Calu3 (cell line): ENCODE measurements around the gene GPR151. TPM values are rescaled to one million over a fixed set of nuclear protein-coding genes. Genes with fewer than 3 reads are reported as not detected.

Experiments used
- Bru-seq: library from RNA; stranded (reverse); fragments of 400-500 nt; gene quantifications from one replicate; lab custom pipeline; 2021; lab: Mats Ljungman, UMichigan
- BruChase-seq, 2 experiments: library from RNA; stranded (reverse); fragments of 400-500 nt; gene quantifications; one replicate each; lab custom pipeline; 2021; lab: Mats Ljungman, UMichigan
- BruUV-seq: library from RNA; stranded (reverse); fragments of 400-500 nt; replicated peaks from 2 replicates; lab custom pipeline; 2021; lab: Mats Ljungman, UMichigan
- CTCF ChIA-PET: fragments of 300-600 bp; sonication (Branson Sonifier 250); formaldehyde crosslinking; loops from one replicate; lab custom pipeline; 2022; ENCODE audit warnings: antibody characterized with exemption; lab: Charles Lee
- DNase-seq: peaks from one replicate; pipeline ENCODE4 v3.0.0; 2022
- H3K27ac Mint-ChIP-seq: one replicate; pipeline ENCODE4 v1.8.0; 2022; ENCODE audit warnings: mixed read lengths; ENCODE audit not compliant: unreplicated experiment
- H3K27me3 Mint-ChIP-seq: one replicate; pipeline ENCODE4 v1.8.0; 2022; ENCODE audit warnings: mixed read lengths; ENCODE audit not compliant: unreplicated experiment
- H3K36me3 Mint-ChIP-seq: one replicate; pipeline ENCODE4 v1.8.0; 2022; ENCODE audit warnings: mild to moderate bottlenecking, moderate library complexity, mixed read lengths; ENCODE audit not compliant: insufficient read depth, unreplicated experiment
- H3K4me1 Mint-ChIP-seq: one replicate; pipeline ENCODE4 v1.8.0; 2022; ENCODE audit warnings: mild to moderate bottlenecking, low read depth, mixed read lengths; ENCODE audit not compliant: unreplicated experiment
- H3K4me3 Mint-ChIP-seq: one replicate; pipeline ENCODE4 v1.8.0; 2022; ENCODE audit warnings: mild to moderate bottlenecking, low read depth, moderate library complexity, mixed read lengths; ENCODE audit not compliant: unreplicated experiment
- H3K9me3 Mint-ChIP-seq: one replicate; pipeline ENCODE4 v1.8.0; 2022; ENCODE audit warnings: low read depth, mixed read lengths; ENCODE audit not compliant: unreplicated experiment
- intact Hi-C: fragments of 100-400 bp; cut with micrococcal nuclease; formaldehyde crosslinking; loops from one replicate; pipeline ENCODE4 v1.10.0; 2022; ENCODE audit not compliant: unreplicated experiment
- long read RNA-seq: library from polyadenylated mRNA; stranded (forward); transcript quantifications from one replicate; pipeline ENCODE4 v2.0.0, GENCODE V29; 2022
- total RNA-seq: library from RNA; stranded (reverse); gene quantifications from 2 replicates; pipeline ENCODE4 v1.2.3, GENCODE V29; 2022
- TF ChIP-seq, protein P1 (sequence below): fragments of 200-600 bp; IDR thresholded peaks from one replicate; pipeline ENCODE4 v1.8.0; 2022; ENCODE audit warnings: antibody characterized with exemption; ENCODE audit not compliant: unreplicated experiment

Gene GPR151
- total RNA-seq, result not detected in 2 replicates
- not detected for Bru-seq, nascent RNA
- not detected for BruChase-seq, experiment 1, labeled RNA remaining after a 6-hour chase
- not detected for BruChase-seq, experiment 2, labeled RNA remaining after a 2-hour chase
- long read RNA-seq, result 0 reads

DNA sequence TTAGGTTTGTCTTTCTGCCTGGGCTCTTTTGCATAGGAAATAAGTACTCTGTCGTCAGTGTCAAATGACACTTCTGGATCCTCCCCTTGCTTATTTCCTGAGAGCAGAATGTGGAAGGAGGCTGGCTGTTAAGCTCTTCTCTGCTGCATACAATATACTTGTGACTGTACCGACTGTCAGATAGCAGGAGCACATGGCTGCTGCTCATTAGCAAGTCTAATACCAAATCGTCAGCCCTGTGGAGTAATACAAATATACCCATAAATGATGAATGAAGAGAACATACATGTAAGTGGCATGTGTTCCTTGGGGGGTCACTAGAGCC, at the start of gene GPR151:
Gene GPR151 (minus strand): TSS at position 40 of the 325 bp plus-strand sequence. CDS start 77 bp downstream, outside the sequence.
- intact Hi-C loops, result no loop called here
- Mint-ChIP-seq H3K27me3 (no peaks in the 10 kb centered on the region), H3K4me3 (no peak within 1 kb of the TSS), H3K27ac (no peak within 1 kb of the TSS), H3K4me1 (peaks cover 9% of the 10 kb centered on the region), H3K9me3 (no peaks in the 10 kb centered on the region), H3K36me3 (peaks cover 10% of the 10 kb centered on the region)
- no peak for DNase-seq
- no TSS peak for BruUV-seq
- TF ChIP-seq, protein P1, sequence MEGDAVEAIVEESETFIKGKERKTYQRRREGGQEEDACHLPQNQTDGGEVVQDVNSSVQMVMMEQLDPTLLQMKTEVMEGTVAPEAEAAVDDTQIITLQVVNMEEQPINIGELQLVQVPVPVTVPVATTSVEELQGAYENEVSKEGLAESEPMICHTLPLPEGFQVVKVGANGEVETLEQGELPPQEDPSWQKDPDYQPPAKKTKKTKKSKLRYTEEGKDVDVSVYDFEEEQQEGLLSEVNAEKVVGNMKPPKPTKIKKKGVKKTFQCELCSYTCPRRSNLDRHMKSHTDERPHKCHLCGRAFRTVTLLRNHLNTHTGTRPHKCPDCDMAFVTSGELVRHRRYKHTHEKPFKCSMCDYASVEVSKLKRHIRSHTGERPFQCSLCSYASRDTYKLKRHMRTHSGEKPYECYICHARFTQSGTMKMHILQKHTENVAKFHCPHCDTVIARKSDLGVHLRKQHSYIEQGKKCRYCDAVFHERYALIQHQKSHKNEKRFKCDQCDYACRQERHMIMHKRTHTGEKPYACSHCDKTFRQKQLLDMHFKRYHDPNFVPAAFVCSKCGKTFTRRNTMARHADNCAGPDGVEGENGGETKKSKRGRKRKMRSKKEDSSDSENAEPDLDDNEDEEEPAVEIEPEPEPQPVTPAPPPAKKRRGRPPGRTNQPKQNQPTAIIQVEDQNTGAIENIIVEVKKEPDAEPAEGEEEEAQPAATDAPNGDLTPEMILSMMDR, result no peak
- CTCF ChIA-PET, result no interaction called here

DNA sequence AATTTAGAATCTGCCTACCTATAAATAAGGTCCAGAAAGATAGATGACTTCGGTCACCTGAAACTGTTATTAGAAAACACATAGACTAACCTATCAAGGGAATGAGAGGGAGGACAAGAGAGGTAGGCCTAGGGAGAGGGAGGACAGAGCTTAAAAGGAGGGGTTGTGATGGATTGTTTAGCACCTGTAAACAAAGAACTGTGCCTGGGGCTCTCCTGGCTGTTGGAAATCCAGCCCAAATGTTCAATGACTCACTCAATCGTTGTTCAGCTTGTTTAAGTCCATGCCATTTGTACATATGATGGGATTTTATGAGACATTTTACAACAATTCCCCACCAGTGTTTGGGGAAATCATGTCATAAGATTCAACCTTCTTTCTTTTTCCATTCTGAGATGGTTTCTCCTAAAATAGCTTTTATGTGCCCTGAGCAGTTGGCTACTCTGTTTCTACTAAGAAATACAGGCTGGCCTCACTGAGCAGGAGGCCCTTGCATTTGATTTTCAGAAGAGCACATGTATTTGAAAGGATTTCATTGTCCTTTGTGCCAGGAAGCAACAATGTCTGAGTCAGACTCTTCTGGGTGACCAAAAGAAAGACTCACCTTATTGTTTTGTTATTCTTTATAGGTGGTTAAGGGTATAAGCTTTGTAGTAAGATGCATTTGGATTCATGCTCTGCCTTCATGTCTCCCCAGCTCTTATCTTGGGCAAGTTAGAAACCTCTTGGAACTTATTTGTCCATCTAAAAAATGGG, 48.2 kb upstream of the GPR151 start:
- H3K4me3 Mint-ChIP-seq, result no peak overlapping the region
- H3K27me3 Mint-ChIP-seq, result no peaks in the 10 kb centered on the region
- H3K9me3 Mint-ChIP-seq, result no peaks in the 10 kb centered on the region
- H3K36me3 Mint-ChIP-seq, result no peaks in the 10 kb centered on the region
- CTCF ChIA-PET, result interaction anchor here (1.0 to 1.6 kb wide), 4 partner anchors 13 to 625 kb away, joined by 3 to 7 read pairs (median 4); no protein-coding TSS in a partner anchor
- no TSS peak for BruUV-seq
- peaks cover 25% of the 10 kb centered on the region for H3K4me1 Mint-ChIP-seq
- peak overlapping the region; percentile 8 for H3K27ac Mint-ChIP-seq
- TF ChIP-seq, protein P1, result no peak
- peak; percentile 12 for DNase-seq
- intact Hi-C loops, result no loop called here

DNA sequence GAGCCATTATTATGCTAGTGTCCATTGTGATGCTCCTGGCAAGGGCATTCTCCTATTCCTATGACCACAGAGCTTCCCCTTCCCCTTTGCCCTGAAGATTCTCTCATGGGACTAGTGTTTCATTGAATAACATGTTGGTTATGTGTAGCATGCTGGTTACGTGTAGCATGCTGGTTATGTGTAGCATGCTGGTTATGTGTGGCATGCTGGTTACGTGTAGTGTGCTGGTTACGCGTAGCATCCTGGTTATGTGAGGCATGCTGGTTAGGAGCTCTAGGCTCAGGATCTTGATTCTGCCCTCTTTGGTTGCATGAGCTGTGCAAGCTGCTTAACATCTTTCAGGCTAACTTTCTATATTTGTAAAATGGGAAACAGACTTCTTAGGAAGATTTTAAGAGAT, 46.5 kb upstream of the GPR151 start:
- CTCF ChIA-PET, result interaction anchor here (1.2 to 1.4 kb wide), 2 partner anchors 20 to 403 kb away, joined by 3 read pairs; no protein-coding TSS in a partner anchor
- intact Hi-C loops, result no loop called here

DNA sequence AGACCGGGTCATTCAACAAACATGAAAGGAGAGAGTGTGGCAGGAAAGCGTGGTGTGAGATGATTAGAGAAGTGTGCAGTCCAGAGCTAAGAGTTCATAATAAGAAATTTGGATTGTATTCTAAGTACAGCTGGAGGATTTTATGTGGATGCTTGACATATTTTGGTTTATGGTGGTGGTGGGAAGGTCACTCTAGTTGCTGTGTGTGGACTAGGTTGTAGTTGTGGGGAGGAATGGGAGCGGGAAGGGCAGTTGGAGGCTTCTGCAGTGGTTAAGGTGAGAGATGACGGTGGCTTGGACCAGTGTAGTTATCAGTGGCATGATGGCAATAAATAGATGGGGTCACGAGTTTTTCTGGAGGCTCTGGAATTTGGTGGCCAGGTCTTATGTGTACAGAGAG, 45.7 kb upstream of the GPR151 start:
- intact Hi-C loops, result no loop called here
- Mint-ChIP-seq H3K4me1 (peaks cover 25% of the 10 kb centered on the region), H3K9me3 (peaks cover 2% of the 10 kb centered on the region), H3K27ac (no peak overlapping the region), H3K36me3 (no peaks in the 10 kb centered on the region), H3K27me3 (no peaks in the 10 kb centered on the region), H3K4me3 (no peak overlapping the region)
- CTCF ChIA-PET, result interaction anchor here (1.2 to 1.4 kb wide), 2 partner anchors 19 to 404 kb away, joined by 3 read pairs; no protein-coding TSS in a partner anchor
- TF ChIP-seq, protein P1, result no peak
- DNase-seq, result no peak
- BruUV-seq, result no TSS peak

More for the DNA sequence above, 46.5 kb upstream of the GPR151 start:
- Mint-ChIP-seq H3K4me3 (no peak overlapping the region), H3K9me3 (peaks cover 2% of the 10 kb centered on the region), H3K4me1 (peaks cover 25% of the 10 kb centered on the region), H3K36me3 (no peaks in the 10 kb centered on the region), H3K27ac (no peak overlapping the region), H3K27me3 (no peaks in the 10 kb centered on the region)
- no TSS peak for BruUV-seq
- no peak for DNase-seq
- TF ChIP-seq, protein P1, result no peak
